HL-60 (cell line): Measurements from ENCODE around the gene MOB2.

Experiments used
- CTCF ChIP-seq: IDR thresholded peaks from one replicate; pipeline ENCODE4 v1.5.1; 2011; ENCODE audit warnings: low read length, control low read depth, inconsistent platforms; ENCODE audit not compliant: insufficient read depth
- GABPA ChIP-seq: IDR thresholded peaks from 2 replicates; pipeline ENCODE4 v1.6.1; 2012; ENCODE audit warnings: low read depth
- POLR2AphosphoS5 ChIP-seq: IDR thresholded peaks from 2 replicates; pipeline ENCODE4 v1.6.1; 2012; ENCODE audit warnings: low read depth
- TF ChIP-seq, protein P1 (sequence below): IDR thresholded peaks from 2 replicates; pipeline ENCODE4 v1.6.1; 2012; ENCODE audit warnings: low read depth; ENCODE audit not compliant: insufficient replicate concordance

DNA sequence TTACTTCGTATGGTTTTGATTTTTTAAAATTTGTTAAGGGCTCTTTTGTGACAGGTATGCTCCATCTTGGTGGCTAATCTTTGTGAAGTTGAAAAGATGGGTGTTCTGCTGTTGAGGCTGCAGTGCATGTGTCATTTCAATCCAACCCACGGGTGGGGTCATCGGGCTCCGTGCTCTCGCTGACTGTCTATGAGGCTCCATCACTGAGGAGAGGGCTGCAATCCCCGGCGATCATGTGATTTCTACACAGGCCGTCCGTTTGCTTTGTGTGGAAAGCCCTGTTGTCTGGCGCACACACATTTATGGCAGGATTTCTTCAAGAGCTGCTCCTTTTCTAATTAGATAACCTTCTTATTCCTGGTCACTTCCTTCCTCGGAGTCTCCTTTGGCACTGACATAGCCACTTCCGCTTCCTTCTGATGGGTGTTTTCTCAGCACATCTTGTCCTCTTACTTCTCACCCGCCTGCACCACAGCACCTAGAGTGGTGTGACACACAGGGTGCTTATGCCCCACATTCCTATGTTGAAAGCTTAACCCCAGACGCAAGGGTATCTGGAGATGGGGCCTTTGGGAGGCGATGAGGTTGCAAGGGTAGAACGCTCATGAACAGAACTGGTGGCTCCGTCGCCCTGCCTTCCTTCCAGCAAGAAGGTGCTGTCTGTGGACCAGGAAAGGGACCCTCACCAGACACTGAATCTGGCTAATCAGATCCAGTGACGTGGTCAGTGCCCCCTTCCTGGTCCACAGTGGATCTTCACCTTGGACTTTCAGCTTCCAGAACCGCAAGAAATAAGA, 9.4 kb downstream of the MOB2 start:
- TF ChIP-seq, protein P1, sequence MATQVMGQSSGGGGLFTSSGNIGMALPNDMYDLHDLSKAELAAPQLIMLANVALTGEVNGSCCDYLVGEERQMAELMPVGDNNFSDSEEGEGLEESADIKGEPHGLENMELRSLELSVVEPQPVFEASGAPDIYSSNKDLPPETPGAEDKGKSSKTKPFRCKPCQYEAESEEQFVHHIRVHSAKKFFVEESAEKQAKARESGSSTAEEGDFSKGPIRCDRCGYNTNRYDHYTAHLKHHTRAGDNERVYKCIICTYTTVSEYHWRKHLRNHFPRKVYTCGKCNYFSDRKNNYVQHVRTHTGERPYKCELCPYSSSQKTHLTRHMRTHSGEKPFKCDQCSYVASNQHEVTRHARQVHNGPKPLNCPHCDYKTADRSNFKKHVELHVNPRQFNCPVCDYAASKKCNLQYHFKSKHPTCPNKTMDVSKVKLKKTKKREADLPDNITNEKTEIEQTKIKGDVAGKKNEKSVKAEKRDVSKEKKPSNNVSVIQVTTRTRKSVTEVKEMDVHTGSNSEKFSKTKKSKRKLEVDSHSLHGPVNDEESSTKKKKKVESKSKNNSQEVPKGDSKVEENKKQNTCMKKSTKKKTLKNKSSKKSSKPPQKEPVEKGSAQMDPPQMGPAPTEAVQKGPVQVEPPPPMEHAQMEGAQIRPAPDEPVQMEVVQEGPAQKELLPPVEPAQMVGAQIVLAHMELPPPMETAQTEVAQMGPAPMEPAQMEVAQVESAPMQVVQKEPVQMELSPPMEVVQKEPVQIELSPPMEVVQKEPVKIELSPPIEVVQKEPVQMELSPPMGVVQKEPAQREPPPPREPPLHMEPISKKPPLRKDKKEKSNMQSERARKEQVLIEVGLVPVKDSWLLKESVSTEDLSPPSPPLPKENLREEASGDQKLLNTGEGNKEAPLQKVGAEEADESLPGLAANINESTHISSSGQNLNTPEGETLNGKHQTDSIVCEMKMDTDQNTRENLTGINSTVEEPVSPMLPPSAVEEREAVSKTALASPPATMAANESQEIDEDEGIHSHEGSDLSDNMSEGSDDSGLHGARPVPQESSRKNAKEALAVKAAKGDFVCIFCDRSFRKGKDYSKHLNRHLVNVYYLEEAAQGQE, result no peak
- TF ChIP-seq CTCF (no peak), POLR2AphosphoS5 (no peak), GABPA (no peak)
